PC-3 (cell line): ENCODE data around the gene SEL1L2. TPM values are rescaled to one million over a fixed set of nuclear protein-coding genes. Genes with fewer than 3 reads are reported as not detected.

Experiments used
- ATAC-seq: fragments of 200-7000 bp; cut with Tn5 transposase; 2 replicates; pipeline ENCODE4 v1.9.1; 2020; ENCODE audit warnings: mild to moderate bottlenecking, moderate library complexity
- BruUV-seq: library from RNA; stranded (reverse); fragments of 400-500 nt; replicated peaks from 2 replicates; lab custom pipeline; 2021; lab: Mats Ljungman, UMichigan
- CTCF ChIA-PET: fragments of 300-600 bp; sonication (Branson Sonifier 250); formaldehyde crosslinking; loops from one replicate; lab custom pipeline; 2022; ENCODE audit warnings: antibody characterized with exemption; lab: Charles Lee
- POLR2A ChIA-PET: fragments of 300-600 bp; sonication (Branson Sonifier 250); formaldehyde crosslinking; loops from one replicate; lab custom pipeline; 2022; ENCODE audit warnings: antibody characterized with exemption; ENCODE audit not compliant: unreplicated experiment; lab: Charles Lee
- DNase-seq: peaks from one replicate; pipeline ENCODE4 v3.0.0-alpha.2; 2015
- H2AFZ ChIP-seq: fragments of 300-600 bp; sonication (generic); 2 replicates; pipeline ENCODE4 v1.6.0; 2016; ENCODE audit warnings: antibody characterized with exemption, low read length
- H3F3A ChIP-seq: fragments of 300-600 bp; sonication (generic); one replicate; pipeline ENCODE4 v1.6.0; 2017; ENCODE audit warnings: antibody characterized with exemption, low read length, control low read depth, mild to moderate bottlenecking; ENCODE audit not compliant: unreplicated experiment
- H3K27ac ChIP-seq: fragments of 300-600 bp; sonication (generic); 2 replicates; pipeline ENCODE4 v1.5.1; 2016; ENCODE audit warnings: mild to moderate bottlenecking, low read length
- H3K27me3 ChIP-seq: fragments of 300-600 bp; sonication (generic); 2 replicates; pipeline ENCODE4 v1.6.1; 2016; ENCODE audit warnings: low read length, mixed read lengths
- H3K36me3 ChIP-seq: fragments of 300-600 bp; sonication (generic); 2 replicates; pipeline ENCODE4 v1.6.1; 2016; ENCODE audit warnings: low read depth, mixed run types, low read length, mixed read lengths
- H3K4me1 ChIP-seq: fragments of 300-600 bp; sonication (generic); 2 replicates; pipeline ENCODE4 v1.5.1; 2016; ENCODE audit warnings: low read length; ENCODE audit not compliant: insufficient read depth
- H3K4me2 ChIP-seq: fragments of 300-600 bp; sonication (generic); 2 replicates; pipeline ENCODE4 v1.6.0; 2016; ENCODE audit warnings: low read length
- H3K4me3 ChIP-seq: fragments of 300-600 bp; sonication (generic); 2 replicates; pipeline ENCODE4 v1.5.1; 2016; ENCODE audit warnings: mild to moderate bottlenecking, low read length, mixed read lengths
- H3K79me2 ChIP-seq: fragments of 300-600 bp; sonication (generic); 2 replicates; pipeline ENCODE4 v1.6.1; 2017; ENCODE audit warnings: low read length, mixed read lengths
- H3K9ac ChIP-seq: fragments of 300-600 bp; sonication (generic); 2 replicates; pipeline ENCODE4 v1.6.0; 2016; ENCODE audit warnings: mild to moderate bottlenecking, low read length
- H3K9me2 ChIP-seq: fragments of 300-600 bp; sonication (generic); replicated peaks from 2 replicates; pipeline ENCODE4 v1.6.1; 2016; ENCODE audit warnings: mixed run types, low read length, mixed read lengths
- H3K9me3 ChIP-seq: fragments of 300-600 bp; sonication (generic); 2 replicates; pipeline ENCODE4 v1.6.1; 2016; ENCODE audit warnings: low read length, mixed read lengths
- H4K20me1 ChIP-seq: fragments of 300-600 bp; sonication (generic); 2 replicates; pipeline ENCODE4 v1.6.1; 2016; ENCODE audit warnings: low read length, mixed read lengths
- EZH2 ChIP-seq: fragments of 300-600 bp; sonication (generic); IDR thresholded peaks from one replicate; pipeline ENCODE4 v1.6.1; 2017; ENCODE audit warnings: antibody characterized with exemption, mild to moderate bottlenecking, low read length; ENCODE audit not compliant: unreplicated experiment
- EZH2phosphoT487 ChIP-seq: fragments of 300-600 bp; sonication (generic); IDR thresholded peaks from 2 replicates; pipeline ENCODE4 v1.6.1; 2018; ENCODE audit warnings: mild to moderate bottlenecking, antibody characterized with exemption, low read length, borderline replicate concordance
- intact Hi-C: fragments of 100-400 bp; cut with micrococcal nuclease; formaldehyde crosslinking; loops from 2 replicates; pipeline ENCODE4 v1.9.0; 2023
- total RNA-seq: library from RNA; depleted of rRNA; stranded (reverse); fragments of >200 nt; gene quantifications from 2 replicates; pipeline ENCODE4 v1.2.3, GENCODE V29; 2014
- TF ChIP-seq, protein P1 (sequence below): fragments of 300-600 bp; sonication (generic); conservative IDR thresholded peaks from 2 replicates; pipeline ENCODE4 v1.5.1; 2017; ENCODE audit warnings: antibody characterized with exemption, low read depth, mild to moderate bottlenecking, low read length

SEL1L2 gene
- total RNA-seq, 1 experiment from 2014 or later = not detected

DNA sequence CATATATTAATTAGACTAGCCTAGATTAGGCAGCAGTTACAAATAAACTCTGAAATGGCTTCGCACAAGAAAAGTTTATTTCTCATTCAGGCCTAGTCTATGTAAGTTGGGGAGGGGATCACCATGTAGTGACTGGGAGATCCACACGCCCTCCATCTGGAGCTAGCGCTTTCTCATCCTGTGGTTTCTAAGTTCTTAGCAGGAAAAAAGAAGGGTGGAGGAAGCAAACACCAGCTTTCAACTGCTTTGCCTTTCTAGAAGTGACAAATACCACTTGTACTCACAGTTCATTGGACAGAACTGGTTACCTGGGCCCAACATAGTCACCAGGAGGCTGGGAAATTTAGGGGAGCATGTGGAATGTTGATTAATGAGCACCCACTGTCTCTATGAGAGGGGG lies 158.9 kb downstream of the SEL1L2 start:
- no peak overlapping the region for H3K4me3 ChIP-seq
- ChIA-PET CTCF (no interaction called here), POLR2A (no interaction called here)
- no peak overlapping the region for H3K4me2 ChIP-seq
- no peak overlapping the region for H3K9ac ChIP-seq
- H3F3A ChIP-seq = no peaks in the 10 kb centered on the region
- peaks cover 13% of the 10 kb centered on the region; the same call in 1 of the 2 replicates for H3K27me3 ChIP-seq
- H3K36me3 ChIP-seq = no peaks in the 10 kb centered on the region
- H4K20me1 ChIP-seq = no peaks in the 10 kb centered on the region
- no peaks in the 10 kb centered on the region for H3K4me1 ChIP-seq
- no peaks in the 10 kb centered on the region for H3K9me3 ChIP-seq
- no peak for ATAC-seq
- no peak overlapping the region for H3K27ac ChIP-seq
- BruUV-seq = no TSS peak
- H3K79me2 ChIP-seq = no peaks in the 10 kb centered on the region
- DNase-seq = no peak
- TF ChIP-seq EZH2phosphoT487 (no peak), EZH2 (no peak)
- TF ChIP-seq, protein P1, sequence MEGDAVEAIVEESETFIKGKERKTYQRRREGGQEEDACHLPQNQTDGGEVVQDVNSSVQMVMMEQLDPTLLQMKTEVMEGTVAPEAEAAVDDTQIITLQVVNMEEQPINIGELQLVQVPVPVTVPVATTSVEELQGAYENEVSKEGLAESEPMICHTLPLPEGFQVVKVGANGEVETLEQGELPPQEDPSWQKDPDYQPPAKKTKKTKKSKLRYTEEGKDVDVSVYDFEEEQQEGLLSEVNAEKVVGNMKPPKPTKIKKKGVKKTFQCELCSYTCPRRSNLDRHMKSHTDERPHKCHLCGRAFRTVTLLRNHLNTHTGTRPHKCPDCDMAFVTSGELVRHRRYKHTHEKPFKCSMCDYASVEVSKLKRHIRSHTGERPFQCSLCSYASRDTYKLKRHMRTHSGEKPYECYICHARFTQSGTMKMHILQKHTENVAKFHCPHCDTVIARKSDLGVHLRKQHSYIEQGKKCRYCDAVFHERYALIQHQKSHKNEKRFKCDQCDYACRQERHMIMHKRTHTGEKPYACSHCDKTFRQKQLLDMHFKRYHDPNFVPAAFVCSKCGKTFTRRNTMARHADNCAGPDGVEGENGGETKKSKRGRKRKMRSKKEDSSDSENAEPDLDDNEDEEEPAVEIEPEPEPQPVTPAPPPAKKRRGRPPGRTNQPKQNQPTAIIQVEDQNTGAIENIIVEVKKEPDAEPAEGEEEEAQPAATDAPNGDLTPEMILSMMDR = no peak
- H3K9me2 ChIP-seq = no peaks in the 10 kb centered on the region
- intact Hi-C loops = no loop called here
- H2AFZ ChIP-seq = no peak overlapping the region

- no peak overlapping the region for H3K9ac ChIP-seq
- ATAC-seq (no peak), DNase-seq (no peak)
- H3F3A ChIP-seq = no peaks in the 10 kb centered on the region
- ChIA-PET CTCF (interaction anchor here (0.6 kb wide), 1 partner anchor 259 kb away, joined by 4 read pairs; no protein-coding TSS in a partner anchor), POLR2A (no interaction called here)
- H3K79me2 ChIP-seq = no peaks in the 10 kb centered on the region
- H3K4me1 ChIP-seq = no peaks in the 10 kb centered on the region
- H3K27ac ChIP-seq = no peak overlapping the region
- H3K36me3 ChIP-seq = no peaks in the 10 kb centered on the region
- peaks cover 4% of the 10 kb centered on the region; the same call in 1 of the 2 replicates for H3K27me3 ChIP-seq
- H2AFZ ChIP-seq = no peak overlapping the region
- H3K4me2 ChIP-seq = no peak overlapping the region
- TF ChIP-seq EZH2 (no peak), EZH2phosphoT487 (no peak)
- TF ChIP-seq, protein P1 = no peak
- no peaks in the 10 kb centered on the region for H3K9me3 ChIP-seq
- no peak overlapping the region for H3K4me3 ChIP-seq
- BruUV-seq = no TSS peak
- no peaks in the 10 kb centered on the region for H4K20me1 ChIP-seq
- intact Hi-C loops = loop anchor here (10.0 kb wide), 1 partner anchor 139 kb away; no protein-coding TSS in a partner anchor
- H3K9me2 ChIP-seq = no peaks in the 10 kb centered on the region
Measured at GRCh38 chr20:13825465-13825864, 164.9 kb downstream of the SEL1L2 start.

GRCh38 chr20:13824459-13824858 lies 166.0 kb downstream of the SEL1L2 start:
- H3K4me2 ChIP-seq = no peak overlapping the region
- BruUV-seq = no TSS peak
- H3K4me3 ChIP-seq = no peak overlapping the region
- DNase-seq = no peak
- H4K20me1 ChIP-seq = no peaks in the 10 kb centered on the region
- H2AFZ ChIP-seq = no peak overlapping the region
- no peak for TF ChIP-seq EZH2phosphoT487
- TF ChIP-seq, protein P1 = no peak
- no peak for TF ChIP-seq EZH2
- no peak for ATAC-seq
- no peaks in the 10 kb centered on the region for H3K9me2 ChIP-seq
- H3K79me2 ChIP-seq = no peaks in the 10 kb centered on the region
- no peaks in the 10 kb centered on the region for H3K9me3 ChIP-seq
- no peaks in the 10 kb centered on the region for H3F3A ChIP-seq
- POLR2A ChIA-PET = no interaction called here
- 0 out of 2 replicates have a peak, but pooled peaks cover 3% of the 10 kb centered on the region for H3K4me1 ChIP-seq
- H3K36me3 ChIP-seq = no peaks in the 10 kb centered on the region
- CTCF ChIA-PET = interaction anchor here (0.6 kb wide), 1 partner anchor 98 kb away, joined by 3 read pairs; no protein-coding TSS in a partner anchor
- peaks cover 4% of the 10 kb centered on the region; the same call in 1 of the 2 replicates for H3K27me3 ChIP-seq
- H3K9ac ChIP-seq = no peak overlapping the region
- no peak overlapping the region for H3K27ac ChIP-seq
- intact Hi-C loops = loop anchor here (10.0 kb wide), 1 partner anchor 140 kb away; no protein-coding TSS in a partner anchor
